Mucosa of descending colon (tissue), 3 donors: ENCODE data around the gene ZDHHC19. TPM values are rescaled to one million over a fixed set of nuclear protein-coding genes. Genes with fewer than 3 reads are reported as not detected.
"Not testable (repeated sequence)": the region's sequence is repeated elsewhere in the genome, so short reads cannot be mapped to it uniquely, and the experiment has no call there.

Experiments used
- ATAC-seq: fragments of 200-7000 bp; cut with Tn5 transposase; one replicate; pipeline ENCODE4 v1.9.1; 2020; ENCODE audit warnings: mild to moderate bottlenecking, moderate library complexity
- DNase-seq, 3 donors: peaks; one replicate each; pipeline ENCODE4 v3.0.0-alpha.2; 2020
- H3K36me3 ChIP-seq: fragments of 200-600 bp; one replicate; pipeline ENCODE4 v1.8.0; 2021; ENCODE audit warnings: low read depth, mild to moderate bottlenecking
- H3K4me1 ChIP-seq: fragments of 200-600 bp; one replicate; pipeline ENCODE4 v1.8.0; 2021; ENCODE audit warnings: low read depth, mild to moderate bottlenecking
- H3K4me3 ChIP-seq: fragments of 200-600 bp; one replicate; pipeline ENCODE4 v1.8.0; 2021; ENCODE audit warnings: mild to moderate bottlenecking
- H3K9me3 ChIP-seq: fragments of 200-600 bp; one replicate; pipeline ENCODE4 v1.8.0; 2021; ENCODE audit warnings: mild to moderate bottlenecking
- CTCF ChIP-seq: fragments of 200-600 bp; IDR thresholded peaks from one replicate; pipeline ENCODE4 v1.8.0; 2022; ENCODE audit warnings: antibody characterized with exemption, mild to moderate bottlenecking
- intact Hi-C, 2 donors: fragments of 100-400 bp; cut with DNase I in 1 of 2; cut with micrococcal nuclease in 1 of 2; formaldehyde crosslinking; loops; one replicate each; pipeline versions ENCODE4 v1.11.0 to v1.11.1; 2022; cut with DNase I, micrococcal nuclease
- total RNA-seq, 3 donors: library from RNA; stranded (reverse); fragmentation: NEBNext Ultra II Directional in 2 of 3; extraction: Animal tissue kit (Norgen Biotek cat#: 25700) in 2 of 3; gene quantifications; one replicate each; pipeline versions ENCODE4 v1.2.1 to v1.2.4, GENCODE V29; 2021 to 2023
- donor health status: DM: no; HTN: no; CAD: no; lungs with moderate emphysema.
- donor health status: DM: no; HTN: no; CAD: no.
- donor health status: DM: no; HTN: yes; CAD: no.

ZDHHC19 gene
- total RNA-seq, 3 donors from 2014 or later, result not detected

- no peak for ATAC-seq
- peak in 1 of 3 donors; percentile 59 for DNase-seq
- intact Hi-C loops, result no loop called here
- Histone ChIP-seq H3K4me3 (no peak overlapping the region), H3K4me1 (peaks cover 3% of the 10 kb centered on the region), H3K36me3 (no peaks in the 10 kb centered on the region), H3K9me3 (no peaks in the 10 kb centered on the region)
- TF ChIP-seq CTCF, result no peak
These were observed 2.1 kb downstream of the ZDHHC19 start for GRCh38 chr3:196208942-196209695.

- Histone ChIP-seq H3K36me3 (no peaks in the 10 kb centered on the region), H3K9me3 (no peaks in the 10 kb centered on the region), H3K4me1 (peaks cover 3% of the 10 kb centered on the region), H3K4me3 (no peak overlapping the region)
- DNase-seq (peak; percentile 66 to 85 (median 70)), ATAC-seq (peak; percentile 89)
- intact Hi-C loops, result no loop called here
- TF ChIP-seq CTCF, result no peak
These were observed 3.2 kb downstream of the ZDHHC19 start for GRCh38 chr3:196207833-196208607.

GRCh38 chr3:196207159-196207832 lies 3.9 kb downstream of the ZDHHC19 start:
- ATAC-seq (peak; percentile 49), DNase-seq (peak in 1 of 3 donors; percentile 82)
- peaks cover 3% of the 10 kb centered on the region for H3K4me1 ChIP-seq
- intact Hi-C loops, result no loop called here
- H3K4me3 ChIP-seq, result no peak overlapping the region
- H3K36me3 ChIP-seq, result no peaks in the 10 kb centered on the region
- H3K9me3 ChIP-seq, result no peaks in the 10 kb centered on the region
- TF ChIP-seq CTCF, result no peak

- H3K4me1 ChIP-seq, H3K9me3 ChIP-seq, intact Hi-C loops, H3K36me3 ChIP-seq, ATAC-seq, H3K4me3 ChIP-seq, DNase-seq: not testable (repeated sequence)
These were observed 5.6 kb downstream of the ZDHHC19 start for GRCh38 chr3:196205442-196206205.

- no peak for TF ChIP-seq CTCF
- intact Hi-C loops, result no loop called here
- peaks cover 3% of the 10 kb centered on the region for H3K4me1 ChIP-seq
- no peaks in the 10 kb centered on the region for H3K36me3 ChIP-seq
- ATAC-seq (no peak), DNase-seq (peak in 1 of 3 donors; percentile 1)
- H3K4me3 ChIP-seq, result no peak overlapping the region
- no peaks in the 10 kb centered on the region for H3K9me3 ChIP-seq
These were observed 7.4 kb downstream of the ZDHHC19 start for GRCh38 chr3:196203846-196204245.
